ENCODE measurements around the gene WFIKKN1. TPM values are rescaled to one million over a fixed set of nuclear protein-coding genes. Genes with fewer than 3 reads are reported as not detected.

WFIKKN1 gene
- total RNA-seq, 1 donor from 2014 or later: not detected

- no peak for DNase-seq (ENCODE audit: low read depth)
Observed at GRCh38 chr16:586047-586644, 44.6 kb upstream of the WFIKKN1 start.

GRCh38 chr16:586645-587590 is 43.9 kb upstream of the WFIKKN1 start:
- DNase-seq (ENCODE audit: low read depth): no peak

More at GRCh38 chr16:586047-586644, 44.6 kb upstream of the WFIKKN1 start:
- H3K4me3 ChIP-seq (ENCODE audit: low read depth, low read length): no peak overlapping the region
- no peak for TF ChIP-seq CTCF (conservative IDR thresholded peaks at IDR 0.05; ENCODE audit: low read depth, low read length)

GRCh38 chr16:588639-588888 is 42.2 kb upstream of the WFIKKN1 start:
- H3K4me3 ChIP-seq (ENCODE audit: low read depth, low read length): peak overlapping the region; percentile 76
- no peak for TF ChIP-seq CTCF (conservative IDR thresholded peaks at IDR 0.05; ENCODE audit: low read depth, low read length)
- DNase-seq (ENCODE audit: low read depth): no peak

More at GRCh38 chr16:586645-587590, 43.9 kb upstream of the WFIKKN1 start:
- TF ChIP-seq CTCF (conservative IDR thresholded peaks at IDR 0.05; ENCODE audit: low read depth, low read length): no peak
- H3K4me3 ChIP-seq (ENCODE audit: low read depth, low read length): no peak overlapping the region

GRCh38 chr16:588889-589657 is 41.7 kb upstream of the WFIKKN1 start:
- peak overlapping the region; percentile 76 for H3K4me3 ChIP-seq (ENCODE audit: low read depth, low read length)
- TF ChIP-seq CTCF (conservative IDR thresholded peaks at IDR 0.05; ENCODE audit: low read depth, low read length): no peak
- peak; percentile 52 for DNase-seq (ENCODE audit: low read depth)

- TF ChIP-seq CTCF (conservative IDR thresholded peaks at IDR 0.05; ENCODE audit: low read depth, low read length): no peak
- peak within 1 kb of the TSS; percentile 88 for H3K4me3 ChIP-seq (ENCODE audit: low read depth, low read length)
- peak; percentile 54 for DNase-seq (ENCODE audit: low read depth)
Observed at GRCh38 chr16:589658-590187, 41.1 kb upstream of the WFIKKN1 start, which contains the start of gene RAB40C. Gene RAB40C (plus strand): TSS chr16:590066. CDS start chr16:590292, 226 bp downstream.

- no peak for DNase-seq (ENCODE audit: low read depth)
- TF ChIP-seq CTCF (conservative IDR thresholded peaks at IDR 0.05; ENCODE audit: low read depth, low read length): no peak
- peak overlapping the region; percentile 88 for H3K4me3 ChIP-seq (ENCODE audit: low read depth, low read length)
Observed at GRCh38 chr16:590188-590814, 40.5 kb upstream of the WFIKKN1 start.
